Activated T-helper 17 cell treated with anti-CD3 and anti-CD28 coated beads, Interleukin-2, amount 50 U/mL, for 72 hours (primary cell): ENCODE data around the gene PYGB. TPM values are rescaled to one million over a fixed set of nuclear protein-coding genes. Genes with fewer than 3 reads are reported as not detected.

Experiments
- ATAC-seq: fragments of 150-1000 bp; cut with Tn5 transposase; replicated peaks from 2 replicates; pipeline ENCODE4 v1.10.0; 2021; ENCODE audit warnings: mild to moderate bottlenecking, moderate library complexity
- H3K27ac Mint-ChIP-seq: one replicate; pipeline ENCODE4 v1.8.0; 2022; ENCODE audit warnings: mixed read lengths
- H3K27me3 Mint-ChIP-seq: one replicate; pipeline ENCODE4 v1.8.0; 2022; ENCODE audit warnings: mixed read lengths
- H3K36me3 Mint-ChIP-seq: one replicate; pipeline ENCODE4 v1.8.0; 2022; ENCODE audit warnings: low read depth, mild to moderate bottlenecking, mixed read lengths
- H3K4me1 Mint-ChIP-seq: one replicate; pipeline ENCODE4 v1.8.0; 2022; ENCODE audit warnings: mixed read lengths
- H3K4me3 Mint-ChIP-seq: one replicate; pipeline ENCODE4 v1.8.0; 2022; ENCODE audit warnings: mild to moderate bottlenecking, mixed read lengths
- H3K9me3 Mint-ChIP-seq: one replicate; pipeline ENCODE4 v1.8.0; 2022; ENCODE audit warnings: mixed read lengths
- total RNA-seq, 2 donors: library from RNA; stranded (reverse); gene quantifications; one replicate each; pipeline ENCODE4 v1.2.3, GENCODE V29; 2022

Gene PYGB
- total RNA-seq, 2 donors from 2014 or later, result 15.4 to 27.0 TPM

GRCh38 chr20:25291432-25292133, 43.7 kb downstream of the PYGB start:
- H3K27ac Mint-ChIP-seq, result peak overlapping the region; percentile 49

GRCh38 chr20:25292176-25292891, 44.4 kb downstream of the PYGB start:
- Mint-ChIP-seq H3K4me3 (no peak overlapping the region), H3K27me3 (no peaks in the 10 kb centered on the region), H3K4me1 (peaks cover 6% of the 10 kb centered on the region), H3K36me3 (peaks cover 11% of the 10 kb centered on the region), H3K9me3 (no peaks in the 10 kb centered on the region), H3K27ac (no peak overlapping the region)
- no peak for ATAC-seq

More at GRCh38 chr20:25291432-25292133, 43.7 kb downstream of the PYGB start:
- ATAC-seq, result no peak
- Mint-ChIP-seq H3K36me3 (peaks cover 18% of the 10 kb centered on the region), H3K4me3 (no peak overlapping the region), H3K27me3 (no peaks in the 10 kb centered on the region), H3K4me1 (peaks cover 6% of the 10 kb centered on the region), H3K9me3 (no peaks in the 10 kb centered on the region)

- Mint-ChIP-seq H3K9me3 (no peaks in the 10 kb centered on the region), H3K36me3 (peaks cover 8% of the 10 kb centered on the region), H3K27me3 (no peaks in the 10 kb centered on the region), H3K4me1 (peaks cover 6% of the 10 kb centered on the region), H3K27ac (peak overlapping the region; percentile 70), H3K4me3 (no peak overlapping the region)
- no peak for ATAC-seq
Observed at GRCh38 chr20:25293507-25293906, 45.6 kb downstream of the PYGB start.

GRCh38 chr20:25293910-25294458, 46.1 kb downstream of the PYGB start:
- no peak for ATAC-seq
- H3K9me3 Mint-ChIP-seq, result no peaks in the 10 kb centered on the region
- H3K27ac Mint-ChIP-seq, result peak overlapping the region; percentile 70
- peaks cover 6% of the 10 kb centered on the region for H3K4me1 Mint-ChIP-seq
- H3K36me3 Mint-ChIP-seq, result peaks cover 8% of the 10 kb centered on the region
- H3K27me3 Mint-ChIP-seq, result no peaks in the 10 kb centered on the region
- no peak overlapping the region for H3K4me3 Mint-ChIP-seq

- Mint-ChIP-seq H3K4me3 (no peak overlapping the region), H3K4me1 (peaks cover 6% of the 10 kb centered on the region), H3K27ac (no peak overlapping the region)
Observed at GRCh38 chr20:25294459-25295385, 46.8 kb downstream of the PYGB start.

GRCh38 chr20:25295386-25296093, 47.7 kb downstream of the PYGB start:
- Mint-ChIP-seq H3K27me3 (no peaks in the 10 kb centered on the region), H3K4me3 (no peak overlapping the region), H3K4me1 (peaks cover 6% of the 10 kb centered on the region), H3K36me3 (peaks cover 8% of the 10 kb centered on the region), H3K27ac (no peak overlapping the region), H3K9me3 (no peaks in the 10 kb centered on the region)
- ATAC-seq, result no peak

More at GRCh38 chr20:25294459-25295385, 46.8 kb downstream of the PYGB start:
- no peaks in the 10 kb centered on the region for H3K9me3 Mint-ChIP-seq
- H3K36me3 Mint-ChIP-seq, result peaks cover 8% of the 10 kb centered on the region
- no peaks in the 10 kb centered on the region for H3K27me3 Mint-ChIP-seq
- ATAC-seq, result peak; percentile 69

GRCh38 chr20:25296094-25297093, 48.5 kb downstream of the PYGB start:
- Mint-ChIP-seq H3K36me3 (peaks cover 3% of the 10 kb centered on the region), H3K27ac (no peak overlapping the region), H3K9me3 (no peaks in the 10 kb centered on the region), H3K4me3 (no peak overlapping the region), H3K27me3 (no peaks in the 10 kb centered on the region), H3K4me1 (peaks cover 6% of the 10 kb centered on the region)
- ATAC-seq, result peak; percentile 33

- Mint-ChIP-seq H3K4me1 (peaks cover 6% of the 10 kb centered on the region), H3K9me3 (no peaks in the 10 kb centered on the region), H3K27me3 (no peaks in the 10 kb centered on the region), H3K4me3 (no peak overlapping the region), H3K36me3 (no peaks in the 10 kb centered on the region), H3K27ac (no peak overlapping the region)
- ATAC-seq, result peak; percentile 27
Observed at GRCh38 chr20:25297141-25297905, 49.4 kb downstream of the PYGB start.

- Mint-ChIP-seq H3K27ac (no peak overlapping the region), H3K36me3 (no peaks in the 10 kb centered on the region), H3K9me3 (no peaks in the 10 kb centered on the region), H3K4me3 (no peak overlapping the region), H3K27me3 (no peaks in the 10 kb centered on the region), H3K4me1 (no peaks in the 10 kb centered on the region)
- ATAC-seq, result no peak
Observed at GRCh38 chr20:25299806-25300205, 51.9 kb downstream of the PYGB start.

GRCh38 chr20:25300496-25301170, 52.7 kb downstream of the PYGB start:
- Mint-ChIP-seq H3K27me3 (no peaks in the 10 kb centered on the region), H3K27ac (no peak overlapping the region), H3K4me3 (no peak overlapping the region), H3K4me1 (no peaks in the 10 kb centered on the region), H3K36me3 (no peaks in the 10 kb centered on the region), H3K9me3 (no peaks in the 10 kb centered on the region)
- ATAC-seq, result no peak

- no peak for ATAC-seq
- peak overlapping the region; percentile 67 for H3K27ac Mint-ChIP-seq
- H3K4me3 Mint-ChIP-seq, result no peak overlapping the region
- no peaks in the 10 kb centered on the region for H3K9me3 Mint-ChIP-seq
- no peaks in the 10 kb centered on the region for H3K4me1 Mint-ChIP-seq
- H3K27me3 Mint-ChIP-seq, result no peaks in the 10 kb centered on the region
- no peaks in the 10 kb centered on the region for H3K36me3 Mint-ChIP-seq
Observed at GRCh38 chr20:25301357-25301920, 53.6 kb downstream of the PYGB start.

- H3K4me3 Mint-ChIP-seq, result no peak overlapping the region
- H3K4me1 Mint-ChIP-seq, result no peaks in the 10 kb centered on the region
- no peaks in the 10 kb centered on the region for H3K36me3 Mint-ChIP-seq
- ATAC-seq, result no peak
- no peaks in the 10 kb centered on the region for H3K27me3 Mint-ChIP-seq
- no peak overlapping the region for H3K27ac Mint-ChIP-seq
- no peaks in the 10 kb centered on the region for H3K9me3 Mint-ChIP-seq
Observed at GRCh38 chr20:25302596-25302995, 54.7 kb downstream of the PYGB start.
